ENCODE measurements around the gene TAGLN3. TPM values are rescaled to one million over a fixed set of nuclear protein-coding genes. Genes with fewer than 3 reads are reported as not detected.

The TAGLN3 gene
- total RNA-seq, 2 donors from 2014 or later = 0.32 TPM; not detected in 1

DNA sequence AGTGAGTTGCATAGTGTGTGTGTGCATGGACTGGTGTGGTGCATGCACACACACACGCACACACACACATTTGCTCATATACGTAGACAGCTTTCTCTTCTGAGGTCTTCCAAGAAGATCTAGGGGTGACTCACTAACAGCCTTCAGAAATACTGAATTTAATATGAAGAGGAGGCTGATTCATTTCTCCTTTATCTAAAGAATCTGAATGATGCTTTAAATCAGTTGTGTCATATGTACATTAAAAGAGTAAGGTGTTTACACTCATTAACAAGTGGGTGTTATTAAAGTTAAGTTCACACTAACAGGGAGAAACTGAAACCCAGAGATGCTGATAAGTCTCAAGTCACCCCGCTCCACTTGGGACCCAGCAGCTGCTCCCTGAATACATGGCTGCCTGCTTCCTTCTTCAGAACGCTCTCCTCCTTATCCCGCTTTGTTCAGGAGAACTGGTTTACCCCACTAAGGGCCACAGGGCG lies 57.8 kb downstream of the TAGLN3 start:
- H3K27me3 Mint-ChIP-seq = peaks cover 25% of the 10 kb centered on the region
- no peak for DNase-seq
- H3K4me1 Mint-ChIP-seq = peaks cover 4% of the 10 kb centered on the region
- no peaks in the 10 kb centered on the region for H3K36me3 Mint-ChIP-seq (ENCODE audit: low read depth)
- H3K4me3 Mint-ChIP-seq = peak overlapping the region; percentile 41
- H3K27ac Mint-ChIP-seq = no peak overlapping the region
- no peaks in the 10 kb centered on the region for H3K9me3 ChIP-seq (ENCODE audit: control insufficient read depth, low read length, poor library complexity, severe bottlenecking)
- no peak for ATAC-seq

DNA sequence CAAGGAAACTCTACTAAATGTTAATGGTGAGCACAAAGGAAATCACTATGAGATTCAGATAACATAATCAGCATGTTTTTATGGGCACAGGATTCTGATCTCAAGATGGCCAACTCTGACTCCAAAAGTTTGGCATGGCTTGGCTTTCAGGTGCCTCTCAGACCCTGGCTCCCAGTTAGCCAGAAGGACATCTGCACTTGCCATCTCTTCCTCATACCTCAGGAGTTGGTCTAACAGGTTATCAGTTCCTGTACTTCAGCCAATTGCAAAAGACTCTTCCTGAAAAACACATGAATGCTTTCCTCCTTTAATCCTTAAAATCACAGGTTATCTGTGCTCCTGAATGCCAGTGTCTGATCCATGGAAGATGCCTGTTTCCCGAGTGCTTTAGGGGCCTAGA lies 60.8 kb downstream of the TAGLN3 start:
- DNase-seq (no peak), ATAC-seq (no peak)
- H3K4me3 Mint-ChIP-seq = no peak overlapping the region
- H3K36me3 Mint-ChIP-seq (ENCODE audit: low read depth) = no peaks in the 10 kb centered on the region
- no peak overlapping the region for H3K27ac Mint-ChIP-seq
- peaks cover 9% of the 10 kb centered on the region for H3K27me3 Mint-ChIP-seq
- H3K9me3 ChIP-seq (ENCODE audit: control insufficient read depth, low read length, poor library complexity, severe bottlenecking) = no peaks in the 10 kb centered on the region
- H3K4me1 Mint-ChIP-seq = peaks cover 2% of the 10 kb centered on the region

DNA sequence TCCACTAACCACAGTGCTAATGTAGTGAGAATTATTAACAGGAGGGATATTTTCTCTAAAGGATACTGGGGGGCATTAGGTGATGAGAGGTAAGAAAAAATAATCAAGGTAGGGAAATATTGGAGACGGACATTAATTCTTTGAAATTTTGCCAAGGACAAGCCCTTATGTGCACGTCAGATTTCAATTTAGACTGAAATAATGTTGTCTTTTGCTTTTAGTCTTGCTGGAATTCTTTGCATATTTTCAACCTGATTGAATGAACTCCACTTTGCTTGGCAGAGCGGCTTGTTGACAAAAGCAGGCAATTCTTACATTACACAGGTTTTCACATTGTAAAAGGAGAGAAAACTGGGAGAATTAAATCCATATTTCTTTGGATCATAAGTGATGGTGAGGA lies 62.4 kb downstream of the TAGLN3 start:
- peaks cover 2% of the 10 kb centered on the region for H3K4me1 Mint-ChIP-seq
- no peaks in the 10 kb centered on the region for H3K36me3 Mint-ChIP-seq (ENCODE audit: low read depth)
- H3K9me3 ChIP-seq (ENCODE audit: control insufficient read depth, low read length, poor library complexity, severe bottlenecking) = no peaks in the 10 kb centered on the region
- no peak overlapping the region for H3K4me3 Mint-ChIP-seq
- ATAC-seq (no peak), DNase-seq (no peak)
- no peak overlapping the region for H3K27ac Mint-ChIP-seq
- H3K27me3 Mint-ChIP-seq = peaks cover 5% of the 10 kb centered on the region

Other genes with a start within 250 kb of the TAGLN3 start
- 10 to 100 TPM; 24.4 to 28.0 TPM for gene PHLDB2, start 139.7 kb upstream of the TAGLN3 start, total RNA-seq
- gene ABHD10, start 19.9 kb upstream of the TAGLN3 start, total RNA-seq = 10 to 100 TPM; 18.2 to 18.7 TPM
- gene TMPRSS7, start 35.8 kb downstream of the TAGLN3 start, total RNA-seq = under 1 TPM in 1 of 2 donors, not detected in 1; 0.12 TPM
- 1 to 10 TPM; 2.0 to 4.1 TPM for gene C3orf52, start 87.5 kb downstream of the TAGLN3 start, total RNA-seq
- 10 to 100 TPM; 14.2 to 21.2 TPM for gene GCSAM, start 134.3 kb downstream of the TAGLN3 start, total RNA-seq

All from T-helper 17 cell (primary cell).